SKM-1 treated with dmso at 0.1 percent for 144 hours (cell line): ENCODE data around the gene ATP8B1.
A peak's percentile ranks its signal among the peaks of the same experiment; 100 is the strongest.

ENCODE experiments used
- DNase-seq: peaks from one replicate; lab custom pipeline; 2025; ENCODE audit not compliant: unreplicated experiment; lab: John Stamatoyannopoulos, UW

The ATP8B1 gene

GRCh38 chr18:57630002-57630753 lies 172.9 kb downstream of the ATP8B1 start:
- peak; percentile 88 for DNase-seq

- no peak for DNase-seq
Observed at GRCh38 chr18:57629422-57629821, 173.7 kb downstream of the ATP8B1 start.

- DNase-seq: no peak
Observed at GRCh38 chr18:57627488-57627887, 175.6 kb downstream of the ATP8B1 start.

- no peak for DNase-seq
Observed at GRCh38 chr18:57624988-57625387, 178.1 kb downstream of the ATP8B1 start.

GRCh38 chr18:57621246-57621604 lies 181.9 kb downstream of the ATP8B1 start:
- no peak for DNase-seq

- DNase-seq: no peak
Observed at GRCh38 chr18:57619876-57620275, 183.2 kb downstream of the ATP8B1 start.

- DNase-seq: no peak
Observed at GRCh38 chr18:57618910-57619309, 184.2 kb downstream of the ATP8B1 start.

- DNase-seq: no peak
Observed at GRCh38 chr18:57603871-57604270, 199.2 kb downstream of the ATP8B1 start.
